NCI-H2227 (cell line): ENCODE measurements around the gene ZNF296.

Experiments used
- DNase-seq: peaks from one replicate; lab custom pipeline; 2025; ENCODE audit not compliant: unreplicated experiment; lab: John Stamatoyannopoulos, UW

The ZNF296 gene

DNA sequence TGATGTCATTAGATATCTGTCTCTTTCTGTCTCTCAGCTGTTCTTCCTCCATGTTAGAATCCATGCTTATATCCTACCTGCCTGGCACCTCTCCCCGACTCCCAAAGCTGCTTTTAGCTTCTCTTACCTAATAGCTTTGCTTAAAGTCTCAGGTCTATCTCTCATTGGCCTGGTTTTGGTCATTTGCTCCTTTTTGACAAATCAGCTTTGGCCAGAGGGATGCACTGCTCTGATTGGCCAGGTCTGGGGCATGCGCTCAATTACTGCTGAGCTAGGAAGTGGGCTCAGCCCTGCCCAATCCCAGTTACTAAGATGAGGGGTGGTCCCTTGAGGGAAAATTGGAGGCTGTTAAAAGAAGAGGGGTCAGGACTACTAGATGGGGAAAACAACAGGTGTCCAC is 48.9 kb downstream of the ZNF296 start:
- DNase-seq: no peak

DNA sequence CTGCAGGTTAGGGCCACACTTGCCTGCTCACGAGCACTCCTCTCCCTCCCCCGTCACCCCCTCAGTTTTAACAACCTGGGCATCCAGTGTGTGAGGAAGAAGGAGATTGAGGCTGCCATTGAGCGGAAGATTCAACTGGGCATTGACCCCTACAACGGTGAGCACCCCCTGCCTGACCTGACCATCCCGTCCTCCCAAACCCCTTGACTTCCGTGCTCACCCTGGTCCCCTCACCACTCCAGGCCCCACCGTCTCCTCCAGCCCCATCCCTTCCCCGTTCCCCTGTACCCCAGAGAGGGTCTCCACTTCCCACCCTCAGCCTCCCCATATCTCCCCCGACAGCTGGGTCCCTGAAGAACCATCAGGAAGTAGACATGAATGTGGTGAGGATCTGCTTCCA is 51.0 kb downstream of the ZNF296 start:
- no peak for DNase-seq

DNA sequence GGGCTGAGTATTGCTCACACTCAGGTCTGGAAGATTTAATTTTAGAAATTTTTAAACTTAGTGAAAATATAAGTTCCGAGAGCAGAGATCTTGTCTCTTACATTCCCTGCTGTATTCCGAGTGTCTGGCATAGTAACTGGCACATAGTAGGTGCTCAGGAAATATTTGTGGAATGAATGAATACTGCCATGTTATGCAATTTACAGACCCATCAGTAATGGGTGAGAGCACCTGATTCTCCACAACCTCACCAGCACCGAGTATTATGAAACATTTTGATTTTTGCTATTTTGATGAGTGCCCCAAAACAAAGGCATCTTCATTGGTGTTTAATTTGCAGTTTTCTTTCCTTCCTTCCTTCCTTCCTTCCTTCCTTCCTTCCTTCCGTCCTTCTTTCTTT is 53.2 kb downstream of the ZNF296 start:
- no peak for DNase-seq

DNA sequence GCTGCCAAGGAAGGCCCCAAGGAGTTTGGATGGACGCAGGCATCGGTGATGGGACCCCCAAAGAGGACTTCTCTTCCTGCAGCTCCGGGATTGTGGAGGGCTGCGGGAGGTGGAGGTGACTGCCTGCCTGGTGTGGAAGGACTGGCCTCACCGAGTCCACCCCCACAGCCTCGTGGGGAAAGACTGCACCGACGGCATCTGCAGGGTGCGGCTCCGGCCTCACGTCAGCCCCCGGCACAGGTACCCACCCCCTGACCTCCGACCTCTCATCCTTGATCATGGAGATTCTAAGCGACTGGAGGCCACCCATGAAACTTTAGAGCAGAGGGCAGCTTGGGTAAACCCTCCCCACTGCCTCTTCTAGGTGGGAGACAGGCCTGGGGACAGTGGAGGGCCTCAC is 54.3 kb downstream of the ZNF296 start:
- no peak for DNase-seq
